ENCODE measurements around the gene ACVR1. TPM values are rescaled to one million over a fixed set of nuclear protein-coding genes. Genes with fewer than 3 reads are reported as not detected.
A peak's percentile ranks its signal among the peaks of the same experiment; 100 is the strongest.

The ACVR1 gene
- polyA plus RNA-seq, 1 experiment: 50.6 TPM

DNA sequence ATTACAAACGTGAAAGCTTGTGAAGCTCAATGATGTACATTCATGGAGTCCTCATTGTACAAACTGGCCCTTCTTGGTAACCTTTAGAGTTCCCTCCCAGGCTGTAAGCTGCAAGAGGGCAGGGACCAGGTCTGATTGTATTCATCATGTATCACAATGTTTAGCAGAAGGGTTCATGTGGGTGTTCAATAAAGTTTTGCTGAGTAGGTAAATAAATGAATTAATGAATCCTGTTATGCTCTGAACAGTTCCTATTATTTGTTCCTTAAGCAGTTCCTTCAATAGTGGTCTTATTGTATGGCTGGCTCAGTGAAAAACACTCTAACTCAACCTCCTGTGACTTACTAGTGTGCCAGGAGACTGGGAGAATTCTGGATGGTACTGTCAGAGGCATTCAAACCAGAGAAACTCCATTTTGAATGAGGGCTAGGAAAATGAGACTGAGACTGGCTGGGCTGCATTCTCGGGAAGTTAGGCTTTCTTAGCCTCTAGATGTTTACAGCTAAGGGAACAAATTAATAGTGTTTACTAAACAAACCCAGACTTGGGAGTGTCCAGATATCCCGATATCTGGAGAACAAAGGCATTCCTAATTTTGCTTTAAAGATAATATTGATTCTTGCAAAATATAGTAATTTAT lies 1.8 kb upstream of the ACVR1 start:
- ChIA-PET POLR2A (interaction anchor here (0.6 kb wide), 1 partner anchor 11 kb away, joined by 4 read pairs; no protein-coding TSS in a partner anchor), CTCF (interaction anchor here (0.8 to 2.5 kb wide), 5 partner anchors 7 to 100 kb away, joined by 3 to 9 read pairs (median 4); no protein-coding TSS in a partner anchor)
- no peak for DNase-seq (ENCODE audit: low read depth, low spot score)
- TF ChIP-seq, protein P1, sequence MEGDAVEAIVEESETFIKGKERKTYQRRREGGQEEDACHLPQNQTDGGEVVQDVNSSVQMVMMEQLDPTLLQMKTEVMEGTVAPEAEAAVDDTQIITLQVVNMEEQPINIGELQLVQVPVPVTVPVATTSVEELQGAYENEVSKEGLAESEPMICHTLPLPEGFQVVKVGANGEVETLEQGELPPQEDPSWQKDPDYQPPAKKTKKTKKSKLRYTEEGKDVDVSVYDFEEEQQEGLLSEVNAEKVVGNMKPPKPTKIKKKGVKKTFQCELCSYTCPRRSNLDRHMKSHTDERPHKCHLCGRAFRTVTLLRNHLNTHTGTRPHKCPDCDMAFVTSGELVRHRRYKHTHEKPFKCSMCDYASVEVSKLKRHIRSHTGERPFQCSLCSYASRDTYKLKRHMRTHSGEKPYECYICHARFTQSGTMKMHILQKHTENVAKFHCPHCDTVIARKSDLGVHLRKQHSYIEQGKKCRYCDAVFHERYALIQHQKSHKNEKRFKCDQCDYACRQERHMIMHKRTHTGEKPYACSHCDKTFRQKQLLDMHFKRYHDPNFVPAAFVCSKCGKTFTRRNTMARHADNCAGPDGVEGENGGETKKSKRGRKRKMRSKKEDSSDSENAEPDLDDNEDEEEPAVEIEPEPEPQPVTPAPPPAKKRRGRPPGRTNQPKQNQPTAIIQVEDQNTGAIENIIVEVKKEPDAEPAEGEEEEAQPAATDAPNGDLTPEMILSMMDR (IDR thresholded peaks at IDR 0.05; ENCODE audit: low read depth, low read length): no peak
- Histone ChIP-seq H3K27me3 (ENCODE audit: control insufficient read depth, insufficient read depth, low read length) (no peaks in the 10 kb centered on the region), H3K4me3 (ENCODE audit: low read depth, low read length) (no peak overlapping the region), H3K27ac (ENCODE audit: low read depth, low read length) (no peak overlapping the region), H3K9me3 (ENCODE audit: control insufficient read depth, insufficient read depth, low read length) (no peaks in the 10 kb centered on the region)

DNA sequence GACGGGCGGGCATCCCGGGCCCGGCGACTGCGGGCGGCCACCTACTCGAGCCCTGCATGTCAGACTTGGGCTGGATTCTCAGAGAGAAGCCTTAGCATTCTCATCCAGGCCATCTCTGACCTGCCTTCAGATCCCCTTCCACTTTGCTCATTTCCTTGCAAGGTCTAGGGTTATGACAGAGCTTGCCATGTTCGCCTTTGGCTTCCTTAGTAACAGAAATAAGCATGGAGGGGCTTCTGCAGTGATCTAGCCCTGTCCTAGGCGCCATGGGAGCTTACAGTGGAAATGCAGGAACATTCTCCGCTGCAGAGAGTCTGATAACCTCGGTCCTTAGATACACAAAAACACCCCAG lies 632 bp upstream of the ACVR1 start:
- H3K27me3 ChIP-seq (ENCODE audit: control insufficient read depth, insufficient read depth, low read length): no peaks in the 10 kb centered on the region

GRCh38 chr2:157875641-157876065 lies 477 bp downstream of the ACVR1 start:
- no peaks in the 10 kb centered on the region for H3K27me3 ChIP-seq (ENCODE audit: control insufficient read depth, insufficient read depth, low read length)
- peak overlapping the region; percentile 68 for H3K27ac ChIP-seq (ENCODE audit: low read depth, low read length)
- no peak for DNase-seq (ENCODE audit: low read depth, low spot score)
- no peaks in the 10 kb centered on the region for H3K9me3 ChIP-seq (ENCODE audit: control insufficient read depth, insufficient read depth, low read length)
- ChIA-PET POLR2A (interaction anchor here (0.6 to 1.7 kb wide), 7 partner anchors 20 to 1370 kb away, joined by 3 to 10 read pairs (median 6); no protein-coding TSS in a partner anchor), CTCF (interaction anchor here (0.8 to 2.5 kb wide), 3 partner anchors 25 to 97 kb away, joined by 5 to 9 read pairs (median 7); no protein-coding TSS in a partner anchor)
- peak overlapping the region; percentile 93 for H3K4me3 ChIP-seq (ENCODE audit: low read depth, low read length)
- TF ChIP-seq, protein P1 (IDR thresholded peaks at IDR 0.05; ENCODE audit: low read depth, low read length): no peak

More for the DNA sequence above, 632 bp upstream of the ACVR1 start:
- ChIA-PET CTCF (interaction anchor here (0.6 to 2.5 kb wide), 9 partner anchors 8 to 99 kb away, joined by 3 to 9 read pairs (median 4); no protein-coding TSS in a partner anchor), POLR2A (interaction anchor here (0.6 to 1.7 kb wide), 8 partner anchors 9 to 129 kb away, joined by 3 to 10 read pairs (median 6); no protein-coding TSS in a partner anchor)
- DNase-seq (ENCODE audit: low read depth, low spot score): no peak
- TF ChIP-seq, protein P1 (IDR thresholded peaks at IDR 0.05; ENCODE audit: low read depth, low read length): no peak
- Histone ChIP-seq H3K9me3 (ENCODE audit: control insufficient read depth, insufficient read depth, low read length) (no peaks in the 10 kb centered on the region), H3K4me3 (ENCODE audit: low read depth, low read length) (peak overlapping the region; percentile 64), H3K27ac (ENCODE audit: low read depth, low read length) (no peak overlapping the region)

GRCh38 chr2:157874997-157875640 lies 1.0 kb downstream of the ACVR1 start:
- DNase-seq (ENCODE audit: low read depth, low spot score): peak; percentile 80
- peak overlapping the region; percentile 68 for H3K27ac ChIP-seq (ENCODE audit: low read depth, low read length)
- no peaks in the 10 kb centered on the region for H3K9me3 ChIP-seq (ENCODE audit: control insufficient read depth, insufficient read depth, low read length)
- peak overlapping the region; percentile 93 for H3K4me3 ChIP-seq (ENCODE audit: low read depth, low read length)
- TF ChIP-seq, protein P1 (IDR thresholded peaks at IDR 0.05; ENCODE audit: low read depth, low read length): no peak
- ChIA-PET CTCF (interaction anchor here (0.6 kb wide), 2 partner anchors 829 to 877 kb away, joined by 3 read pairs; no protein-coding TSS in a partner anchor), POLR2A (interaction anchor here (0.6 to 1.2 kb wide), 2 partner anchors 9 to 158 kb away, joined by 3 to 6 read pairs; no protein-coding TSS in a partner anchor)
- no peaks in the 10 kb centered on the region for H3K27me3 ChIP-seq (ENCODE audit: control insufficient read depth, insufficient read depth, low read length)

Measured in AG04450 (cell line).